ENCODE results near the gene DOCK1.
"Not testable (repeated sequence)": the region's sequence is repeated elsewhere in the genome, so short reads cannot be mapped to it uniquely, and the experiment has no call there.

The DOCK1 gene

GRCh38 chr10:126910798-126911197 is 5.6 kb downstream of the DOCK1 start:
- no peaks in the 10 kb centered on the region for H3K4me1 Mint-ChIP-seq
- no peaks in the 10 kb centered on the region for H3K36me3 Mint-ChIP-seq
- H3K4me3 Mint-ChIP-seq: no peak overlapping the region
- no peak overlapping the region for H3K27ac Mint-ChIP-seq
- no peaks in the 10 kb centered on the region for H3K9me3 Mint-ChIP-seq
- H3K27me3 Mint-ChIP-seq: peaks cover 8% of the 10 kb centered on the region

DNA sequence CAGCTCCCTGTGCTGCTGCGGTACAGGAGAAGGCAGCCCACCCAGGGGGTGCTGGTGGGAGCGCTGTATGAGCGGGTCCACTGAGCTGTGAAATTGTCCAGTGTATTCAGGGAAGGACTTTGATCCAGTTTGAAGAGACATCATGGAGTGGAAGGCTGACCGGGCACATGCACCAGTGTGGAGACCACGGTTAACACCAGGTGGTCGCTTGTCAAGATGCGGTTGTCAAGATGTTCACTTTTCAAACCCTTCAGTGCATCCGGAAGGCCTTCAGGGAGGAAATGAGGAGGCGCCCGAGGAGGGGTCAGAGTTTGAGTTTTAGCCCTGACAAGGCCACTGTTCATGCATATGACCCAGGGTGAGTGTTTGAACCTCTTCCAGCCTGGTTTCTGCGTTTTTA is 6.1 kb downstream of the DOCK1 start:
- no peaks in the 10 kb centered on the region for H3K4me1 Mint-ChIP-seq
- H3K4me3 Mint-ChIP-seq: no peak overlapping the region

GRCh38 chr10:126913316-126913715 is 8.1 kb downstream of the DOCK1 start:
- Mint-ChIP-seq H3K4me3 (no peak overlapping the region), H3K27me3 (no peaks in the 10 kb centered on the region), H3K9me3 (no peaks in the 10 kb centered on the region), H3K27ac (no peak overlapping the region), H3K36me3 (no peaks in the 10 kb centered on the region), H3K4me1 (no peaks in the 10 kb centered on the region)

More for the DNA sequence above, 6.1 kb downstream of the DOCK1 start:
- no peaks in the 10 kb centered on the region for H3K36me3 Mint-ChIP-seq
- H3K9me3 Mint-ChIP-seq: no peaks in the 10 kb centered on the region
- peaks cover 8% of the 10 kb centered on the region for H3K27me3 Mint-ChIP-seq
- H3K27ac Mint-ChIP-seq: no peak overlapping the region

- Mint-ChIP-seq H3K36me3 (no peaks in the 10 kb centered on the region), H3K27ac (no peak overlapping the region), H3K4me1 (no peaks in the 10 kb centered on the region), H3K4me3 (no peak overlapping the region), H3K9me3 (no peaks in the 10 kb centered on the region), H3K27me3 (peaks cover 2% of the 10 kb centered on the region)
Measured at GRCh38 chr10:126914561-126914960, 9.3 kb downstream of the DOCK1 start.

DNA sequence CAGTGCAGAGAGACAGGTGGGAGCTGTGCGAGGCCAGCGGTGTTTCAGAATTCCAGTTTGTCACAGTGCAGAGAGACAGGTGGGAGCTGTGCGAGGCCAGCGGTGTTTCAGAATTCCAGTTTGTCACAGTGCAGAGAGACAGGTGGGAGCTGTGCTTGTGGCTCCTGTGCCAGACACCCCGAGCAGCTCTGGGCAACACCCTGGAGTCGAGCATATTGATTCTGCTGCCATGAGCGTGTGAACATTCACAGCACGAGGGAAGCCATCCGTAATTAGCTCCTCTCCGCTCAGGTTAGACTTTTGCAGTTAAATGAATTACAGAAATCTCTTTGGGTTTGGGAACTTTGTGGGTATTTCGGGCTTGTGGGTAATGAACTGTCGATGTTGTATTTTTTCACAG is 11.7 kb downstream of the DOCK1 start:
- H3K9me3 Mint-ChIP-seq, H3K4me3 Mint-ChIP-seq, H3K4me1 Mint-ChIP-seq, H3K27me3 Mint-ChIP-seq, H3K36me3 Mint-ChIP-seq, H3K27ac Mint-ChIP-seq: not testable (repeated sequence)

- Mint-ChIP-seq H3K27ac (no peak overlapping the region), H3K27me3 (peaks cover 2% of the 10 kb centered on the region), H3K4me1 (no peaks in the 10 kb centered on the region), H3K36me3 (no peaks in the 10 kb centered on the region), H3K9me3 (peaks cover 5% of the 10 kb centered on the region), H3K4me3 (no peak overlapping the region)
Measured at GRCh38 chr10:126917375-126917774, 12.1 kb downstream of the DOCK1 start.

GRCh38 chr10:126917975-126918908 is 13.0 kb downstream of the DOCK1 start:
- H3K36me3 Mint-ChIP-seq: no peaks in the 10 kb centered on the region
- H3K4me1 Mint-ChIP-seq: no peaks in the 10 kb centered on the region
- peaks cover 5% of the 10 kb centered on the region for H3K9me3 Mint-ChIP-seq
- H3K27ac Mint-ChIP-seq: no peak overlapping the region
- no peak overlapping the region for H3K4me3 Mint-ChIP-seq
- H3K27me3 Mint-ChIP-seq: peaks cover 2% of the 10 kb centered on the region

- Mint-ChIP-seq H3K9me3 (peaks cover 5% of the 10 kb centered on the region), H3K4me1 (no peaks in the 10 kb centered on the region), H3K27ac (no peak overlapping the region), H3K4me3 (no peak overlapping the region), H3K36me3 (no peaks in the 10 kb centered on the region), H3K27me3 (peaks cover 2% of the 10 kb centered on the region)
Measured at GRCh38 chr10:126919426-126919825, 14.2 kb downstream of the DOCK1 start.

- Mint-ChIP-seq H3K4me1 (no peaks in the 10 kb centered on the region), H3K4me3 (no peak overlapping the region), H3K27ac (no peak overlapping the region), H3K36me3 (no peaks in the 10 kb centered on the region), H3K9me3 (peaks cover 5% of the 10 kb centered on the region), H3K27me3 (peaks cover 2% of the 10 kb centered on the region)
Measured at GRCh38 chr10:126921162-126921561, 15.9 kb downstream of the DOCK1 start.

DNA sequence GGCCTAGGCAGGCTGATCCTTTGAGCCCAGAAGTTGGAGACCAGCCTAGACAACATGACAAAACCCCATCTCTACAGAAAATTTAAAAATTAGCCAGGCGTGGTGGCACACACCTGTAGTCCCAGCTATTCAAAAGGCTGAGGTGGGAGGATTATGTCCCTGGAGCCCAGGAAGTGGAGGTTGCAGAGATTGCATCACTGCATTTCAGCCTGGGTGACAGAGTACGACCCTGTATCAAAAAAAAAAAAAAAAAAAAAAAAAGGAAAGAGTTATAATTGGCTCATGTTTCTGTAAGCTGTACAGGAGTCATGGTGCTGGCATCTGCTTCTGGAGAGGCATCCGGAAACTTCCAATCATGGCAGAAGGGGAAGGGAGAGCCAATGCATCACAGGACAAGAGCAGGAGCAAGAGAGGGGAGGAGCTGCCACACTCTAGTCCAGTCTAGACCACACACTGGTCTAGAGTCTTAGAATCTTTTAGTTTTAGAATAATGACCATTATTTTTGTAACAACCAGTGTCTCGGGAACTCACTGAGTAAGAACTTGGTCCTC is 16.8 kb downstream of the DOCK1 start:
- Mint-ChIP-seq H3K9me3 (peaks cover 5% of the 10 kb centered on the region), H3K27ac (no peak overlapping the region), H3K4me3 (no peak overlapping the region)

GRCh38 chr10:126924180-126924914 is 19.1 kb downstream of the DOCK1 start:
- Mint-ChIP-seq H3K9me3 (peaks cover 5% of the 10 kb centered on the region), H3K4me1 (no peaks in the 10 kb centered on the region), H3K27ac (no peak overlapping the region), H3K36me3 (no peaks in the 10 kb centered on the region), H3K4me3 (no peak overlapping the region), H3K27me3 (no peaks in the 10 kb centered on the region)

More for the DNA sequence above, 16.8 kb downstream of the DOCK1 start:
- Mint-ChIP-seq H3K27me3 (peaks cover 2% of the 10 kb centered on the region), H3K4me1 (no peaks in the 10 kb centered on the region), H3K36me3 (no peaks in the 10 kb centered on the region)

DNA sequence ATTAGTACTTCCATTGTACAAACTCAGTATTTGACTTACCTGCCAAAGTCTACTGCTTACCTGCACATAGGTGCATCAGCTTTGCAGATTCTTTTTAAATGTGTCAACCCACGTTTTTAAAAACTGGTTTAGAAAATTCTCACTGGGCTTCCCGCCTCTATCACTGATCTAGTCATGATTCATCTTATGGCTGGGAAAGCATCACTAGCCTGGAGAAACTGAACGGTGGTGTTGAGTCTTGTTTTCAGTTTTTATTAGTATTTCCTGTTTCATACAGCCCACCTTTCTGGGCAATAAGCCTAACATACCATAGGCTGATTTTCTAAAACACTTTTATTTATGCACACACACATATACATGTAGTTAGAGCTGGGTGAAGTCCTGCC is 19.7 kb downstream of the DOCK1 start:
- H3K36me3 Mint-ChIP-seq: no peaks in the 10 kb centered on the region

GRCh38 chr10:126926568-126926967 is 21.3 kb downstream of the DOCK1 start:
- no peak overlapping the region for H3K4me3 Mint-ChIP-seq
- H3K9me3 Mint-ChIP-seq: peaks cover under 1% of the 10 kb centered on the region
- H3K27me3 Mint-ChIP-seq: no peaks in the 10 kb centered on the region
- H3K4me1 Mint-ChIP-seq: no peaks in the 10 kb centered on the region
- no peak overlapping the region for H3K27ac Mint-ChIP-seq
- no peaks in the 10 kb centered on the region for H3K36me3 Mint-ChIP-seq

More for the DNA sequence above, 19.7 kb downstream of the DOCK1 start:
- H3K27ac Mint-ChIP-seq: no peak overlapping the region
- H3K4me1 Mint-ChIP-seq: no peaks in the 10 kb centered on the region
- H3K9me3 Mint-ChIP-seq: peaks cover 5% of the 10 kb centered on the region
- H3K4me3 Mint-ChIP-seq: no peak overlapping the region
- H3K27me3 Mint-ChIP-seq: no peaks in the 10 kb centered on the region

- no peak overlapping the region for H3K4me3 Mint-ChIP-seq
- no peak overlapping the region for H3K27ac Mint-ChIP-seq
- no peaks in the 10 kb centered on the region for H3K4me1 Mint-ChIP-seq
- no peaks in the 10 kb centered on the region for H3K9me3 Mint-ChIP-seq
- H3K27me3 Mint-ChIP-seq: no peaks in the 10 kb centered on the region
- H3K36me3 Mint-ChIP-seq: no peaks in the 10 kb centered on the region
Measured at GRCh38 chr10:126927799-126928198, 22.6 kb downstream of the DOCK1 start.

GRCh38 chr10:126928274-126928673 is 23.0 kb downstream of the DOCK1 start:
- no peak overlapping the region for H3K27ac Mint-ChIP-seq
- H3K4me1 Mint-ChIP-seq: no peaks in the 10 kb centered on the region
- no peaks in the 10 kb centered on the region for H3K9me3 Mint-ChIP-seq
- no peaks in the 10 kb centered on the region for H3K36me3 Mint-ChIP-seq
- no peak overlapping the region for H3K4me3 Mint-ChIP-seq
- H3K27me3 Mint-ChIP-seq: no peaks in the 10 kb centered on the region

DNA sequence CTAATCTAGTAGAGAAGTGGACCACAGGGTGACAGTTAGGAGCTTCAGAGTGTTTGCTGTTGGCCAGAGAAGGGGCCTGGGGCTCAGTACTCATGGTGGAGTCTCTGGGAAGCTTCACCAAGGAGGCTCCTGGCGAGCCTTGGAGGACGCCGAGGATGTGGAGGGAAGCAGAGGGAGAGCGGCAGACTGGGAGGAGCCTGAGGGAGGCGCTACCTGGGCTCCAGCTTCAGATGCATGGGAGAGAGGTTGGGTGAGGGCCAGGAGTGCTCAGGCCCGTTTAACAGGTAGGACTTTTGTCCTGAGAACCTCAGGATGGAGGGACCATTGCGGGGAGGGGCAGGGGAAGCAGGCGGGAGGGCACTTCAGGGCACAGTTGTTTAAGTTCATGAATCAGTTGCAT is 24.2 kb downstream of the DOCK1 start:
- H3K4me1 Mint-ChIP-seq: no peaks in the 10 kb centered on the region
- no peaks in the 10 kb centered on the region for H3K36me3 Mint-ChIP-seq
- no peak overlapping the region for H3K4me3 Mint-ChIP-seq
- no peaks in the 10 kb centered on the region for H3K9me3 Mint-ChIP-seq
- H3K27me3 Mint-ChIP-seq: no peaks in the 10 kb centered on the region
- H3K27ac Mint-ChIP-seq: no peak overlapping the region
